Tibial nerve (tissue), 3 donors: ENCODE measurements around the gene GUCY2F.

Experiments used
- CTCF ChIP-seq, 5 experiments: fragments of 200-600 bp in 3 of 5; fragments of 450-650 bp in 2 of 5; sonication (generic) in 3 of 5; IDR thresholded peaks; one replicate each; pipeline ENCODE4 v1.5.1; 2016 to 2019; ENCODE audit warnings: antibody characterized with exemption in 5 of 5, mild to moderate bottlenecking in 3 of 5, moderate library complexity in 2 of 5
- POLR2A ChIP-seq, 2 donors: fragments of 450-650 bp; IDR thresholded peaks; one replicate each; pipeline ENCODE4 v1.6.1; 2017; ENCODE audit warnings: antibody characterized with exemption in 2 of 2, mild to moderate bottlenecking in 2 of 2, moderate library complexity in 2 of 2

GRCh38 chrX:109384699-109385098, 97.2 kb downstream of the GUCY2F start:
- TF ChIP-seq CTCF (IDR thresholded peaks at IDR 0.05) (peak; percentile 8 to 35 (median 22)), POLR2A (IDR thresholded peaks at IDR 0.05) (no peak)
